GM23338 (cell line): ENCODE measurements around the gene DARS2. TPM values are rescaled to one million over a fixed set of nuclear protein-coding genes. Genes with fewer than 3 reads are reported as not detected.
"Not testable (repeated sequence)": the region's sequence is repeated elsewhere in the genome, so short reads cannot be mapped to it uniquely, and the experiment has no call there.

Experiments
- ATAC-seq: fragments of 200-7000 bp; cut with Tn5 transposase; 3 replicates; pipeline ENCODE4 v1.9.1; 2020
- DNase-seq: peaks from one replicate; pipeline ENCODE4 v3.0.0-alpha.2; 2015; ENCODE audit warnings: low spot score
- H2AFZ ChIP-seq: fragments of 200-600 bp; sonication (generic); 2 replicates; pipeline ENCODE4 v1.8.0; 2016; ENCODE audit warnings: antibody characterized with exemption, mild to moderate bottlenecking, moderate library complexity
- H3F3A ChIP-seq: fragments of 200-600 bp; sonication (generic); replicated peaks from 2 replicates; pipeline ENCODE4 v1.8.0; 2017; ENCODE audit warnings: antibody characterized with exemption, mixed run types, low read depth
- H3K27ac ChIP-seq: fragments of 200-600 bp; sonication (generic); 2 replicates; pipeline ENCODE4 v1.6.1; 2016; ENCODE audit warnings: low read depth
- H3K27me3 ChIP-seq: fragments of 200-600 bp; sonication (generic); 2 replicates; pipeline ENCODE4 v1.8.0; 2016; ENCODE audit warnings: mild to moderate bottlenecking, mixed run types, moderate library complexity; ENCODE audit not compliant: insufficient read depth
- H3K36me3 ChIP-seq: fragments of 200-600 bp; sonication (generic); 2 replicates; pipeline ENCODE4 v1.8.0; 2016; ENCODE audit warnings: mild to moderate bottlenecking; ENCODE audit not compliant: insufficient read depth
- H3K4me1 ChIP-seq: fragments of 200-600 bp; sonication (generic); 2 replicates; pipeline ENCODE4 v1.8.0; 2016; ENCODE audit warnings: mild to moderate bottlenecking, moderate library complexity; ENCODE audit not compliant: insufficient read depth
- H3K4me2 ChIP-seq: fragments of 200-600 bp; sonication (generic); 2 replicates; pipeline ENCODE4 v1.7.1; 2017; ENCODE audit warnings: mixed run types
- H3K4me3 ChIP-seq: fragments of 200-600 bp; sonication (generic); 2 replicates; pipeline ENCODE4 v1.6.1; 2016; ENCODE audit warnings: mixed run types
- H3K79me2 ChIP-seq: fragments of 200-600 bp; sonication (generic); replicated peaks from 2 replicates; pipeline ENCODE4 v1.8.0; 2017; ENCODE audit warnings: mild to moderate bottlenecking; ENCODE audit not compliant: insufficient read depth
- H3K9me2 ChIP-seq: fragments of 200-600 bp; sonication (generic); 2 replicates; pipeline ENCODE4 v1.8.0; 2017; ENCODE audit not compliant: insufficient read depth
- H4K20me1 ChIP-seq: fragments of 200-600 bp; sonication (generic); replicated peaks from 2 replicates; pipeline ENCODE4 v1.8.0; 2017; ENCODE audit warnings: mild to moderate bottlenecking; ENCODE audit not compliant: insufficient read depth
- H3K27ac Mint-ChIP-seq: 2 replicates; pipeline ENCODE4 v1.8.0; 2020; ENCODE audit warnings: inconsistent platforms, mild to moderate bottlenecking, moderate library complexity, mixed read lengths
- H3K27me3 Mint-ChIP-seq: 3 replicates; pipeline ENCODE4 v1.8.0; 2022; ENCODE audit warnings: low read depth, mild to moderate bottlenecking, moderate library complexity, mixed read lengths, inconsistent platforms; ENCODE audit not compliant: insufficient read depth, poor library complexity
- H3K36me3 Mint-ChIP-seq: 3 replicates; pipeline ENCODE4 v1.8.0; 2021; ENCODE audit warnings: low read depth, mild to moderate bottlenecking, inconsistent platforms, moderate library complexity, mixed read lengths
- H3K4me1 Mint-ChIP-seq: 3 replicates; pipeline ENCODE4 v1.8.0; 2020; ENCODE audit warnings: mild to moderate bottlenecking, inconsistent platforms, mixed read lengths
- H3K4me3 Mint-ChIP-seq: 3 replicates; pipeline ENCODE4 v1.8.0; 2021; ENCODE audit warnings: moderate library complexity, mild to moderate bottlenecking, inconsistent platforms, mixed read lengths
- H3K9me3 Mint-ChIP-seq: 3 replicates; pipeline ENCODE4 v1.8.0; 2020; ENCODE audit warnings: moderate library complexity, mild to moderate bottlenecking, inconsistent platforms, mixed read lengths
- CREB1 ChIP-seq: fragments of 250-450 bp; sonication (Bioruptor Pico); IDR thresholded peaks from 2 replicates; pipeline ENCODE4 v1.5.0; 2020; ENCODE audit warnings: low read depth, mild to moderate bottlenecking, moderate library complexity
- ETS1 ChIP-seq: IDR thresholded peaks from 2 replicates; pipeline ENCODE4 v1.6.1; 2016; ENCODE audit warnings: antibody characterized with exemption
- EZH2phosphoT487 ChIP-seq: fragments of 200-600 bp; sonication (generic); IDR thresholded peaks from one replicate; pipeline ENCODE4 v1.8.1; 2018; ENCODE audit warnings: antibody characterized with exemption; ENCODE audit not compliant: unreplicated experiment
- NANOG ChIP-seq: IDR thresholded peaks from 2 replicates; pipeline ENCODE4 v1.6.1; 2016; ENCODE audit warnings: antibody characterized with exemption, borderline replicate concordance
- POLR2AphosphoS5 ChIP-seq: IDR thresholded peaks from 2 replicates; pipeline ENCODE4 v1.6.1; 2016; ENCODE audit warnings: antibody characterized with exemption, low read depth
- REST ChIP-seq: IDR thresholded peaks from one replicate; pipeline ENCODE4 v1.6.1; 2018; ENCODE audit warnings: antibody characterized with exemption; ENCODE audit not compliant: unreplicated experiment
- STAT1 ChIP-seq: IDR thresholded peaks from one replicate; pipeline ENCODE4 v1.6.1; 2016; ENCODE audit warnings: antibody characterized with exemption; ENCODE audit not compliant: unreplicated experiment
- polyA plus RNA-seq: library from polyadenylated mRNA; unstranded; fragments of >200 nt; fragmentation: Nextera tagmentation; extraction: Ambion mirVana; gene quantifications from 2 replicates; pipeline ENCODE4 v1.2.1, GENCODE V29; 2016
- total RNA-seq: library from RNA; depleted of rRNA; stranded (reverse); fragments of >200 nt; shearing (Covaris generic); gene quantifications from 2 replicates; pipeline ENCODE4 v1.2.3, GENCODE V29; 2014

The DARS2 gene
- total and polyA plus RNA-seq, 2 experiments from 2014 or later, result 18.1 to 41.1 TPM

GRCh38 chr1:173857363-173857917 is 33.0 kb downstream of the DARS2 start:
- Mint-ChIP-seq H3K4me1 (peaks cover 10% of the 10 kb centered on the region), H3K36me3 (peaks cover 72% of the 10 kb centered on the region), H3K4me3 (no peak overlapping the region), H3K27me3 (peaks cover 19% of the 10 kb centered on the region), H3K27ac (no peak overlapping the region; the same call in 1 of the 2 replicates), H3K9me3 (no peaks in the 10 kb centered on the region; the same call in 2 of the 3 replicates)
- Histone ChIP-seq H3K79me2 (no peaks in the 10 kb centered on the region), H3K4me1 (peaks cover 11% of the 10 kb centered on the region), H2AFZ (no peak overlapping the region), H3K27me3 (no peaks in the 10 kb centered on the region), H3K4me3 (no peak overlapping the region), H3K4me2 (no peak overlapping the region), H3K9me2 (no peaks in the 10 kb centered on the region), H3K36me3 (peaks cover 6% of the 10 kb centered on the region; the same call in 1 of the 2 replicates), H3K27ac (peak overlapping the region; percentile 23; the same call in 1 of the 2 replicates), H3F3A (peaks cover 15% of the 10 kb centered on the region; the same call in 1 of the 2 replicates), H4K20me1 (no peaks in the 10 kb centered on the region)
- TF ChIP-seq POLR2AphosphoS5, result no peak
- DNase-seq (no peak), ATAC-seq (no peak)

GRCh38 chr1:173859547-173859946 is 35.1 kb downstream of the DARS2 start:
- not testable (repeated sequence) for H3K27me3 ChIP-seq

GRCh38 chr1:173860065-173860464 is 35.6 kb downstream of the DARS2 start:
- no peaks in the 10 kb centered on the region for H3K27me3 ChIP-seq
- no peak overlapping the region for H3K4me2 ChIP-seq
- DNase-seq (no peak), ATAC-seq (no peak)
- peaks cover 11% of the 10 kb centered on the region; the same call in 1 of the 2 replicates for H3K4me1 ChIP-seq
- Mint-ChIP-seq H3K27me3 (peaks cover 37% of the 10 kb centered on the region), H3K4me3 (no peak overlapping the region), H3K9me3 (no peaks in the 10 kb centered on the region), H3K4me1 (peaks cover 15% of the 10 kb centered on the region), H3K27ac (no peak overlapping the region), H3K36me3 (peaks cover 76% of the 10 kb centered on the region)
- H3F3A ChIP-seq, result peaks cover 41% of the 10 kb centered on the region
- no peak overlapping the region for H2AFZ ChIP-seq
- TF ChIP-seq NANOG (no peak), REST (no peak), POLR2AphosphoS5 (no peak), CREB1 (CRISPR knock-in tag) (no peak), EZH2phosphoT487 (no peak), STAT1 (no peak), ETS1 (no peak)
- H3K4me3 ChIP-seq, result no peak overlapping the region
- no peaks in the 10 kb centered on the region for H3K9me2 ChIP-seq
- H3K27ac ChIP-seq, result peak overlapping the region; percentile 96; the same call in 1 of the 2 replicates
- peaks cover 24% of the 10 kb centered on the region for H3K36me3 ChIP-seq
- H4K20me1 ChIP-seq, result 0 out of 2 replicates have a peak, but pooled peaks cover 6% of the 10 kb centered on the region
- peaks cover 6% of the 10 kb centered on the region; the same call in 1 of the 2 replicates for H3K79me2 ChIP-seq

More at GRCh38 chr1:173859547-173859946, 35.1 kb downstream of the DARS2 start:
- not testable (repeated sequence) for H3K9me3 Mint-ChIP-seq, H3K4me2 ChIP-seq, H3K4me3 Mint-ChIP-seq, H3K4me3 ChIP-seq, H3K79me2 ChIP-seq, DNase-seq, H2AFZ ChIP-seq, ATAC-seq, H4K20me1 ChIP-seq, H3K9me2 ChIP-seq, H3K27ac ChIP-seq, H3K27ac Mint-ChIP-seq
- Mint-ChIP-seq H3K36me3 (peaks cover 76% of the 10 kb centered on the region), H3K27me3 (peaks cover 32% of the 10 kb centered on the region), H3K4me1 (peaks cover 12% of the 10 kb centered on the region)
- peaks cover 35% of the 10 kb centered on the region for H3F3A ChIP-seq
- H3K4me1 ChIP-seq, result peaks cover 10% of the 10 kb centered on the region; the same call in 1 of the 2 replicates
- H3K36me3 ChIP-seq, result peaks cover 18% of the 10 kb centered on the region
